Psoas muscle (tissue), 8 donors: Measurements from ENCODE around the gene FAM98C. TPM values are rescaled to one million over a fixed set of nuclear protein-coding genes. Genes with fewer than 3 reads are reported as not detected.

Source experiments
- ATAC-seq, 4 donors: fragments of 200-7000 bp; cut with Tn5 transposase; one replicate each; pipeline ENCODE4 v1.9.1; 2020; ENCODE audit warnings: moderate library complexity in 3 of 4, mild to moderate bottlenecking in 2 of 4
- DNase-seq, 2 donors: peaks; one replicate each; pipeline ENCODE4 v3.0.0-alpha.2; 2020
- H3K27ac ChIP-seq: fragments of 200-600 bp; one replicate; pipeline ENCODE4 v1.8.0; 2022
- H3K27me3 ChIP-seq, 3 donors: fragments of 200-600 bp in 1 of 3; one replicate each; pipeline versions ENCODE4 v1.6.1 to v1.8.0; 2013 to 2022; ENCODE audit warnings: low read length in 2 of 3, mild to moderate bottlenecking in 2 of 3, moderate library complexity in 1 of 3; ENCODE audit not compliant: insufficient read depth in 3 of 3
- H3K36me3 ChIP-seq, 2 donors: fragments of 200-600 bp in 1 of 2; one replicate each; pipeline versions ENCODE4 v1.6.1 to v1.8.0; 2013 to 2022; ENCODE audit warnings: low read depth in 1 of 2, mild to moderate bottlenecking in 1 of 2, moderate library complexity in 1 of 2; ENCODE audit not compliant: insufficient read depth in 1 of 2
- H3K4me1 ChIP-seq: fragments of 200-600 bp; one replicate; pipeline ENCODE4 v1.8.0; 2022
- H3K4me3 ChIP-seq: fragments of 200-600 bp; one replicate; pipeline ENCODE4 v1.8.0; 2022; ENCODE audit warnings: mild to moderate bottlenecking
- H3K9me3 ChIP-seq: fragments of 200-600 bp; one replicate; pipeline ENCODE4 v1.8.0; 2022
- CTCF ChIP-seq: fragments of 200-600 bp; IDR thresholded peaks from one replicate; pipeline ENCODE4 v1.8.0; 2022; ENCODE audit warnings: antibody characterized with exemption
- WGBS, 3 donors: extraction: QIAGEN DNeasy Blood & Tissue Kit; methylation state at CpG; one replicate each; pipeline versions ENCODE4 v1.1.6 to v1.1.7; 2013; 5-methylcytosine and 5-hydroxymethylcytosine counted together
- intact Hi-C, 2 donors: fragments of 100-400 bp; cut with DNase I; formaldehyde crosslinking; loops; one replicate each; pipeline versions ENCODE4 v1.11.0 to v1.14.2; 2022
- polyA plus RNA-seq, 3 donors: library from polyadenylated mRNA; stranded (reverse); fragments of 200-250 nt; gene quantifications; one replicate each; pipeline ENCODE4 v1.2.3, GENCODE V29; 2013
- total RNA-seq, 4 donors: library from RNA; stranded (reverse); fragmentation: NEBNext Ultra II Directional in 2 of 4; extraction: Animal tissue kit (Norgen Biotek cat#: 25700) in 2 of 4; gene quantifications; one replicate each; pipeline versions ENCODE4 v1.2.1 to v1.2.4, GENCODE V29; 2021 to 2023
- donor health status: healthy with polysubstance abuse.
- donor health status: DM: no; HTN: no; CAD: no; lungs with moderate emphysema.
- donor health status: Bipolar disorder and iron deficiency.
- donor health status: healthy.
- donor health status: DM: yes; HTN: yes; CAD: no.
- donor health status: DM: no; HTN: no; CAD: no.
- donor health status: DM: no; HTN: no; CAD: no.
- donor health status: DM: yes; HTN: yes; CAD: no.

FAM98C gene
- total and polyA plus RNA-seq, 7 donors = 1.1 to 6.6 (median 1.5) TPM

DNA sequence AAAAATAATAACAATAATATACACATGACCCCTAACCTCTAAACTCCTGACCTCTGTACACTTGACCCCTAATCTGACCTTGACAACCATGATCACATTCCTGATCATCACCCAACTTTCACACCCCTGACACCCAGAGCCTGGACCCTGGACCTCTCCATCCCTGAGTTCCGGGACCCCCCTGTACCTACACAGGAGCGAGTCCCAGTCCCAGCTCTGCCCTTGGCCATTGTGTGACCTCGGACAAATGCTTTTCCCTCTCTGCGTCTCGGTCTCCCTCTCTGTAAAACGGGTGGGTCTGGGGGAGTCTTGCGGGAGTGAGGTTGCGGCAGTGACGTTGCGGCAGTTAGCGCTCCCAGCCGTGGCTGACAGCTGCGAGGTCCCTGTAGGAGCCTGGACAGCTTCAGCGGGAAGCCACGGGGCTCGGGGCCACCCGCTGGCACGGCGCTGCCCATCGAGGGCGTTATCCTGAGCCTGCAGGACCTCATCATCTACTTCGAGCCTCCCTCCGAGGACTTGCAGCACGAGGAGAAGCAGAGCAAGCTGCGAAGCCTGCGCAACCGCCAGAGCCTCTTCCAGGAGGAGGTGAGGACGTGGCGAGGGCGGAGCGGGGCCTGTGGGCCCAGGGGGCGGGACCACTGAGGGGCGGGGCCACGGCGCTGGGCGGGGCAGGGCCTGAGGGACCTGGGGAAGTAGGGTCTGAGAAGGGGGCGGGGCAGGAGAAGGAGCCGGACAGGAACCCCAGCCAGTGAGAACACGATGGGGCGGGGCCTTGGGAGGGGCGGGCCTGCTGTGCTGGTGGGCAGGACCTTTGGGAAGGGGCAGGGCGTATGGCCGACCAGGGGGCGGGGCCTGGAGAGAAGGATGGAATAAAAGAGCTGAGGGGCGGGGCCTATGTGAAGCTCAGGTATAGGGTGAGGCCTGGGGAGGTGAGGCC, 49.8 kb downstream of the FAM98C start:
- 71 to 84% (median 82%) methylated on average over 43 to 45 of the region's 45 CpGs for WGBS, 3 donors
- H3K4me1 ChIP-seq = peaks cover 5% of the 10 kb centered on the region
- peak overlapping the region; percentile 58 for H3K27ac ChIP-seq
- no peak for TF ChIP-seq CTCF
- H3K36me3 ChIP-seq = peaks cover 2 to 99% of the 10 kb centered on the region in 2 donors
- no peak overlapping the region for H3K4me3 ChIP-seq
- intact Hi-C loops = no loop called here
- ATAC-seq = peak; percentile 64 to 77 (median 73)
- H3K9me3 ChIP-seq = no peaks in the 10 kb centered on the region
- peak; percentile 53 to 87 for DNase-seq
- no peaks in the 10 kb centered on the region for H3K27me3 ChIP-seq

- Histone ChIP-seq H3K9me3 (no peaks in the 10 kb centered on the region), H3K36me3 (peaks cover 2 to 98% of the 10 kb centered on the region in 2 donors), H3K27ac (peak overlapping the region; percentile 3), H3K4me3 (no peak overlapping the region), H3K27me3 (no peaks in the 10 kb centered on the region), H3K4me1 (no peaks in the 10 kb centered on the region)
- TF ChIP-seq CTCF = no peak
- no peak for ATAC-seq
- no peak for DNase-seq
- 45 to 56% (median 50%) methylated on average over 3 of the region's 3 CpGs for WGBS, 3 donors
- intact Hi-C loops = no loop called here
Observed at GRCh38 chr19:38453596-38453995, 50.7 kb downstream of the FAM98C start.

DNA sequence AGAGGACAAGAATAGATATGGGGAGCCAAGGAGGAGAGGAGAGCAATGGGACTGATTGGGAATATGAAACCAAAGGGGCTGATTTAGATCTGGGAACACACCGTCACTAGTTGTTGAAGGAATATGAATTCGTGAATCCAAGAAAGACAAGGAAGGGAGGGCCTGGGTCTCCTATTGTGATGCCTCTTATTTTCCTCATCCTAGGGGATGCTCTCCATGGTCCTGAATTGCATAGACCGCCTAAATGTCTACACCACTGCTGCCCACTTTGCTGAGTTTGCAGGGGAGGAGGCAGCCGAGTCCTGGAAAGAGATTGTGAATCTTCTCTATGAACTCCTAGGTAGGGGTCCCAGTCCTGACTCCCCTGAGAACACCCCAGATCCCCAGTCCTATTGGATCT, 52.1 kb downstream of the FAM98C start:
- Histone ChIP-seq H3K9me3 (no peaks in the 10 kb centered on the region), H3K27me3 (no peaks in the 10 kb centered on the region), H3K36me3 (peaks cover 2 to 98% of the 10 kb centered on the region in 2 donors), H3K4me3 (no peak overlapping the region), H3K4me1 (no peaks in the 10 kb centered on the region), H3K27ac (no peak overlapping the region)
- no peak for DNase-seq
- ATAC-seq = no peak
- intact Hi-C loops = no loop called here
- no peak for TF ChIP-seq CTCF
- whole genome bisulfite sequencing, 3 donors = 52 to 60% (median 55%) methylated on average over 4 of the region's 4 CpGs

DNA sequence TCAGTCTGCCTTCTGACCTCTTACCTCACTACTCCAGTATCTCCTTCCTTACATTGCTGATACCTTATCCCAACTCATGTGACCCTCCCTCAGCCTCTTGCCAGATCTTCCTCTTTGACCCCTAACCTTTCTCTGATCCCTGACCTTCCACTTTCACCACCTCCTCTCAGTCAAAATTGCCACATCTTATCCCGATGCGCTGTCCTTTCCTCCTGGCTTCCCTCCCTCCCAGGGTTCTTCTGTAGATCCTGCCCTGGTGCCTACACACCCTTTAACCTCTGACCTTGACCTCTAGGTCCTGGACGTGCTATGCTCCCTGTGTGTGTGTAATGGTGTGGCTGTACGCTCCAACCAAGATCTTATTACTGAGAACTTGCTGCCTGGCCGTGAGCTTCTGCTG, 54.3 kb downstream of the FAM98C start:
- H3K27me3 ChIP-seq = no peaks in the 10 kb centered on the region
- peaks cover 2 to 98% of the 10 kb centered on the region in 2 donors for H3K36me3 ChIP-seq
- WGBS, 3 donors = 39 to 61% (median 47%) methylated on average over 5 of the region's 5 CpGs
- H3K4me1 ChIP-seq = no peaks in the 10 kb centered on the region
- no peaks in the 10 kb centered on the region for H3K9me3 ChIP-seq
- no peak overlapping the region for H3K27ac ChIP-seq
- no peak overlapping the region for H3K4me3 ChIP-seq
- no peak for TF ChIP-seq CTCF
- intact Hi-C loops = no loop called here
- DNase-seq (no peak), ATAC-seq (no peak)
